Stimulated activated CD4-positive, alpha-beta T cell treated with anti-CD3 and anti-CD28 coated beads, Interleukin-2, amount 100 ng/mL, for 4 hours (primary cell): ENCODE results near the gene RAB30.

Source experiments
- DNase-seq: peaks from one replicate; pipeline ENCODE4 v3.0.0-alpha.2; 2020; ENCODE audit warnings: low read depth

Gene RAB30

GRCh38 chr11:83070731-83071566, 748 bp downstream of the RAB30 start:
- DNase-seq: no peak

DNA sequence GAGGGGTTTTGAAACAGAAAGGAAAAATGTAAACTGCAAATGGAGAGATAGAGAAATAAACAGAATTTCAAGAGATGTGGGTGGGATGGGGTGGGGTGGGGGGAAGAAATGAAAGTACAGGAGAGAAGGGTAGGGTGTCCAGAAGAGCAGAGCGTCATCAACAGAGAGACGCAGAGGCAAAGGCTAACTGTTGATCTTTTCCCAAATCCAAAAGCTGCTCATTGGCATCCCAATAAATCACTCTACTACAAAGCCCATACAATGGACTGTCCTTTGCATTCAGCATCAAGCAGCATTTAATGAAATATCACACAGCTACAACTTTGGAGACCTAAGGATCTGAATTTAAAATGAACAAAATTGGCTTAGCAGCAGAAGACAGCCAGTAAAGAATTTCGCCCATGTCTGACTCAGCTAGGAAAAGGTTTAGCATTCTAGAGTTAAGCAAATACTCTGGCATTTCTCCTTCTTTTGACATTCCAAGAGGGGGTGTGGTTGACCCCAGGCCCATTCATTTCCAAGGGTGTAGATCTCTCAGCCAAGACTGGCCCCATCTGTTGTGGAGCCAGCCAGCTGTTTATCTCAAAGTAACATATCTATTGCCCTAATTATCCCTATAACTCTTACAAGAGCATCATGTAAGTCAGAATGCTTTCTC, 1.5 kb downstream of the RAB30 start:
- DNase-seq: no peak

- no peak for DNase-seq
These were observed 2.2 kb downstream of the RAB30 start for GRCh38 chr11:83069441-83070043.

DNA sequence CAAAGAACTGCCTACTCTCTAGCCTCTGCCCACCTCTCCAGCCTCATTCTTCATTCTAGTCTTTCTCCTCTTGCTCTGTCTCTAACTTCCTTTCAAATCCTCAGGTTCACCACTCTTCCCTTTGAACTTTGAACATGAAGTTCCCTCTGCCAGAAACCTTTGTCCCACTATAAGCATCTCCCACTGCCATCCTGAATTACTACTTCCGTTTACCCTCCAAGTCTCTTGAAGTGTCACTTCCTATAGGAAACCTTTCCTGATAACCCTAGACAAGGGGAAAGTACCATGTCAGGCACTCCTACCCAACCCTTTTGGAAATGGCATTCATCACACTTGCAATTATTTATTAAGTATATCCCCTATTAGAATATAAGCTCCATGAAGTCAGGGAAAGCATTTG, 3.1 kb downstream of the RAB30 start:
- DNase-seq: no peak

GRCh38 chr11:83064011-83064410, 7.7 kb downstream of the RAB30 start:
- DNase-seq: no peak

- no peak for DNase-seq
These were observed 8.5 kb downstream of the RAB30 start for GRCh38 chr11:83063073-83063754.

DNA sequence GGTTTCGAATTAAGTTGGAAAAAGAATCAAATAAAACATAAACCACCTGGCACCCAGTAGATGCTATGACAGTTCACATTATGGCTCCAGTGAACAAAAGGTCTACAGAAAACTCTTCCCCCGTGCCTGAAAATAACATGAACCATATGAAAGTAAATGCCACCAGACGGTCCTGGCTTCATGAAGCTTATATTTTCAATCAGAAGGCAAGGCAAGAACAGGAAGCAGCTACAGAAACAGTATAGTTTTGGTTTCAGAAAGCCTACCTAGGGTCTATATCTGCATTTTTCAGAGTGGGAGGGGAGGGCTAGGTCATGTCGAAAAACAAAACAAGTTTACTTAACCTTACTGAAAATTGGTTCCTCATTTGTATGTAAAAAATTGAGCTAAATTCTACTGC, 9.8 kb downstream of the RAB30 start:
- DNase-seq: no peak

- no peak for DNase-seq
These were observed 10.7 kb downstream of the RAB30 start for GRCh38 chr11:83060965-83061364.

GRCh38 chr11:83057721-83058120, 14.0 kb downstream of the RAB30 start:
- no peak for DNase-seq

DNA sequence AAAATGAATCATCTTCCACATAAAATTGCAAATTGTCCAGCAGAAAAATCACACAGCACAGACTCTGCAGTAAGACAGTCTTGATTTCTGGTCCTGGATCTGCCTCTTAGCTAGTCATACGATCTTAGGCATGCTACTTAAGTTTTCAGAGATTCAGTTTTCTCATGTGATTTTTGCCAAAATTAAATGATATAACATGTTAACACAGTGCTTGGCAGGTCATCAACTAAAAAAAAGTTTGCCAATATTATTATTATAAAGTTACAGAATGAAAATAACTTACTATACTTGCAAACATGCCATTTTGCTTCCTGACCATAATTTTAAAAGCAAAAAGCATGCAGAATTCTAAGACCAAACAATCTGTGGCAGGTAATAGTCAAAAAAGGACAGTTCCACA, 15.1 kb downstream of the RAB30 start:
- no peak for DNase-seq

DNA sequence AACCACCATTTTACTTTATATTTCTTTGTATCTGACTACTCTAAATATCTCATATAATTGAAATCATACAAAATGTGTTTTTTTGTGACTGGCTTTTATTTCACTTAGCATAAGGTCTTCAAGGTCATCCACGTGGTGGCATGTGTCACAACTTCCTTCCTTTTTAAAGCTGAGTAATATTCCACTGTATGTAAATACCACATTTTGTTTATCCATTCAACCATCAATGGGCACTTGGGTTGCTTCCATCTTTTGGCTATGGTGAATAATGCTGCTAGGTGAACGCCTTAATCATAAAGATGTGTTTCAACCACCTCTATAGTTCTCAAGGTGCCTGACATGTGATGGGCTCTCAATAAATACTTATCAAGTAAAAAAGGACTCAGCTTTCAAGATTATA, 15.5 kb downstream of the RAB30 start:
- no peak for DNase-seq

DNA sequence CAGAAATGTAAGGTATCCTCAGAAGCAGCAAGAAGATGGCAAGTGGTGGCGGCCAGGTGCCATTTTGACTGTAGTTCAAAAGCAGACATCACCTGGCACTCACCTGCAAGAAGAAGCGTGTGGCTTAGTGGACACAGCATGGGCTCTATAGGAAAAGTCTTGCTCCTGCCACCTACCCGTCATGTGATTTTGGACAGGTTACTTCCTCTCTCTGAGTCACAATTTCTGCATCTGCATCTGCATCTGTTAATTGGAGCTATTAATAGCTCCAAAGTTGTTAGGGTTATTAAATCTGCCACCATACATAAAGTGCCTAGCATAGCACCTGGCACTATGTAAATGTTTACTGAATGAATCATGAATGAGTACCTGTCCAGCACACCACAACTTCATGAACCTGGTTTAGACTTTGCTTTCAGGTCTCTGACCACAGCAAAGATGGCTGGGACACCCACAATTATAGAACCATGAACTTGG, 16.8 kb downstream of the RAB30 start:
- no peak for DNase-seq

DNA sequence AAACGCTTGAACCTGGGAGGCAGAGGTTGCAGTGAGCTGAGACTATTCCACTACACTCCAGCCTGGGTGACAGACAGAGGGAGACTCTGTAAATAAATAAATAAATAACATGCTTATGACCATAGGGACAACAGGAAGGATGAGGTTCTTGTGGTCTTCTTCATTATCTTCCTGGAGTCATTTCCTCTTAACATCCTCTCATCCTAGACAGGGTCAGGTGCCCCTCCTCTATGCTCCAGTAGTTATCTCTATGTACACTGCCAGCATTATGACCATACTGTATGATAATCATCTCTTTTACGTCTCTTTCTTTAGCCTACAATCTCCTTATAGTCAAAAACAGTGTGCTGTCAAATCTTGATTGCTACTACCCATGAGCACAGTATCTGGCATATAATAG, 17.7 kb downstream of the RAB30 start:
- no peak for DNase-seq

DNA sequence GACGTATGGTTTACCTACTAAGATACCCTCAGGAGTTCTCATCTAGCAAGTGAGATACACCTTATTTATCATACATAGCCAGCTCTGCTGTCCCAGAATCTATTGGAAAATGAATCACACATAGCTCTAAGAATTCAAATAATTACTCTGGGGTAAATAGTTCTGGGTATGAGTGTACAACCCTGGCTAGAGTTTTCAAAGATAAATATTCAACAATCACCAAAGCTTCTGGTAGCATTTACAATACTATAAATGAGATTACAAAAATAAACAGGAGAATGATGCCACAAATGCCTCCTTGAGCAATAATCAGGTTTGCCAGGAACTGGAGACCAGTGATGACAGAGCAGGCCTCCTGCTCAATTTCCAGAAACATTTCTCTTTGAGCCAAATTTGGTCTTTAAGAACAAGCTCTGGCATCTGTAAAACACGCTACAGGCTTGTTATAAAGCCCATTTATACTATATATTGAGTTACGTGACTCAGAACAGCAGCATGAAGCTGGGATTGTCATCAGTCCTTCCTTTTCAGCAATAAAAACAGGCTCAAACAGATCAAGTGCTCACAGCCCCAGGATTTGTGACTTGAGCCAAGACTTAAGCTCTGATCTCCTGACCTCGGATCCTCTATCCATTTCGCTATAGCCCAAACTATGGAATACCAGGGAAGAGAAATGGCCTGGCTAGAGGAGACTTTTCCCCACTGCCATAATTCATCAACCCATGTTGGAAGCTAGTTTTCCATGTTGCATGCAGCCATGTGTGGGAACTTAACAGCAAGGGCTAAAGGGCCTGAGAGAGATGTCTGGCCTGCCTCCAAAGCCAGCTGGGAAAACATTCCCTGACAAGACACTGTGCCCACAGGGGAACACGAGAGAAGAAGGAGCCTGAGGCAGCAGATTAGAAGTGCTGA, 19.7 kb downstream of the RAB30 start:
- no peak for DNase-seq

GRCh38 chr11:83047515-83048225, 24.0 kb downstream of the RAB30 start:
- no peak for DNase-seq

DNA sequence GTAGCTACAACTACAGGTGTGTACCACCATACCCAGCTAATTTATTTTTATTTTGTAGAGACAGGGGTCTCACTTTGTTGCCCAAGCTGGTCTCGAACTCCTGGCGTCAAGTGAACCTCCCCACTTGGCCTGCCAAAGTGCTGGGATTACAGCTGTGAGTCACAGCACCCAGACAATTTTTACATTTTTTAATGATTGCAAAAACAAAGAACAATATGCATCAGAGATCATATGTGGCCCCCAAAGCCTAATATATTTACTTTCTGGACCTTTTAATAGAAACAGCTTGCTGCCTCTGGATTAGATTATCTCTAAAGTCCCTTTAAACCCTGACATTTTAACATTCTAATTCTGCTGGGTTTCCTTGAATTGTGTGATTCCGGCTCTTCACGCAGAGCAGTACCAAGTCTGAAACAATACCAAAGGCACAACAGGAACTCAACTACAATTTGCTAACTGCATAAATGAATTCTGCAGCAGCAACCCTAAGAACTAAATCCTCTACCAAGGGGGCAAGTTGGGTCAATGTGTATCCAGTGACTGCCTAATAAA, 25.0 kb downstream of the RAB30 start:
- no peak for DNase-seq

DNA sequence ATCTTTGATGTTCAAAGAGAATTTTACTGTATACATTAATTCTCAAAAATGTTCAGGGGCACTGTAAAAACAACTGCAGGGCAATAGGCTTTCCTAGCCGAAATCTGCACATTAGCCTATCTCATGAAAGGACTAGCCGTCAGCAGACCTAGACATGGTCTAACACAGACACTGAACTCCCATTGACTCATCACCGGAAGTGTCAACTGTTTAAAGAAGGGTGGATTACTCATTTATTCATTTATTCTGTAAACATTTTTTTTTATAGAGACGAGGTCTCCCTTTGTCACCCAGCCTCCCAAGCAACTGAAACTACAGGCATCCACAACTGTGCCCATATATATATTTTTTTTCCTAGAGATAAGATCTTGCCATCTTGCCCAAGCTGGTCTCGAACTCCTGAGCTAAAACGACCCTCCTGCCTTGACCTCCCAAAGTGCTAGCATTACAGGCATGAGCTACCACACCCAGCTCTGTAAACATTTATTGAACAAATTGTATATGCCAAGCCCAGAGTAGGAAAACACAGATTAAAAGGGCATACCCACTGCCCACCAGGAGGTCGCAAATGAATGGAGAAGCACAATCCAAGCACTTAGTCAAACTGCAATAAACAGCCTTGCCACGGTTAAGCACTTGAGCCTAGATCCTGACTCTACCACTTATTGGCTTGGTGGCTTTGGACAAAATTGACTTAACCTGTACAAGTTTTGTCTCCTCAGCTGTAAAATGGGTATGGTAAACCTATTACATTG, 26.6 kb downstream of the RAB30 start:
- no peak for DNase-seq

GRCh38 chr11:83042964-83043711, 28.6 kb downstream of the RAB30 start:
- DNase-seq: no peak

DNA sequence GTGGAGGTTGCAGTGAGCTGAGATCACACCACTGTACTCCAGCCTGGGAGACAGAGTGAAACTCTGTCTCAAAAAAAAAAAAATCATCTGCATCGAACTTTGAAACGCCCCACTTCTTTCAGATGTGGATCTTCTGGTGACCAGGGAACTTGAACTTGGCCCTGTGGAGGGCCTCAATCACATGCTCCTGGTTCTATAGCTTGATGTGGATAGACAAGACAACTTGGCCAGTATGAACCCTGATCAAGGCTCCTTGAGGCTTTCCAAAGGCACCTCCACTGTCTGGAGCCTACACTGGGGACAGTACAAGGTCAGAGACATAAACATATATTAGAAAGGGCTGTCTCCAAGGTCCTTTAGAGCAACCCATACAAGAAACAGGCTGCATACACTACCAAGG, 30.6 kb downstream of the RAB30 start:
- no peak for DNase-seq
